OCI-LY7 (cell line): ENCODE measurements around the gene GALNTL6. TPM values are rescaled to one million over a fixed set of nuclear protein-coding genes. Genes with fewer than 3 reads are reported as not detected.

ENCODE experiments used
- BruUV-seq: library from RNA; stranded (reverse); fragments of 400-500 nt; replicated peaks from 2 replicates; lab custom pipeline; 2021; lab: Mats Ljungman, UMichigan
- CTCF ChIA-PET: fragments of 300-600 bp; sonication (Branson Sonifier 250); formaldehyde crosslinking; loops from one replicate; lab custom pipeline; 2022; ENCODE audit warnings: antibody characterized with exemption; ENCODE audit not compliant: unreplicated experiment; lab: Charles Lee
- POLR2A ChIA-PET: fragments of 300-600 bp; sonication (Branson Sonifier 250); formaldehyde crosslinking; loops from one replicate; lab custom pipeline; 2022; ENCODE audit warnings: antibody characterized with exemption; lab: Charles Lee
- DNase-seq: peaks from one replicate; pipeline ENCODE4 v3.0.0-alpha.2; 2015; ENCODE audit warnings: low spot score
- H2AFZ ChIP-seq: fragments of 200-600 bp; sonication (generic), shearing (Covaris generic); 2 replicates; pipeline ENCODE4 v1.6.1; 2014; ENCODE audit warnings: mild to moderate bottlenecking, antibody characterized with exemption, low read length, moderate library complexity
- H3K27ac ChIP-seq: fragments of 200-600 bp; sonication (generic); 2 replicates; pipeline ENCODE4 v1.5.1; 2014; ENCODE audit warnings: mixed run types, low read depth, mild to moderate bottlenecking, moderate library complexity, low read length, inconsistent platforms; ENCODE audit not compliant: poor library complexity, severe bottlenecking
- H3K36me3 ChIP-seq: fragments of 200-600 bp; sonication (generic); 2 replicates; pipeline ENCODE4 v1.6.1; 2014; ENCODE audit warnings: mild to moderate bottlenecking, antibody characterized with exemption, low read length, moderate library complexity, mixed read lengths; ENCODE audit not compliant: insufficient read depth
- H3K4me1 ChIP-seq: fragments of 200-600 bp; sonication (generic); 2 replicates; pipeline ENCODE4 v1.5.1; 2014; ENCODE audit warnings: mild to moderate bottlenecking, low read length; ENCODE audit not compliant: insufficient read depth, poor library complexity, severe bottlenecking
- H3K4me2 ChIP-seq: fragments of 200-600 bp; sonication (generic); 2 replicates; pipeline ENCODE4 v1.6.1; 2014; ENCODE audit warnings: mild to moderate bottlenecking, low read length
- H3K4me3 ChIP-seq: fragments of 200-600 bp; sonication (generic); 2 replicates; pipeline ENCODE4 v1.5.1; 2014; ENCODE audit warnings: mild to moderate bottlenecking, low read depth, low read length; ENCODE audit not compliant: poor library complexity, severe bottlenecking
- H3K79me2 ChIP-seq: fragments of 200-600 bp; sonication (generic); 2 replicates; pipeline ENCODE4 v1.6.1; 2016; ENCODE audit warnings: low read depth, mild to moderate bottlenecking, low read length, moderate library complexity, mixed read lengths; ENCODE audit not compliant: insufficient read depth
- H3K9me2 ChIP-seq: fragments of 200-600 bp; sonication (generic); 2 replicates; pipeline ENCODE4 v1.6.1; 2016; ENCODE audit warnings: mild to moderate bottlenecking, low read length, mixed read lengths; ENCODE audit not compliant: insufficient read depth
- H3K9me3 ChIP-seq: fragments of 200-600 bp; sonication (generic); 2 replicates; pipeline ENCODE4 v1.6.1; 2014; ENCODE audit warnings: mild to moderate bottlenecking, mixed run types, low read length, mixed read lengths
- H4K20me1 ChIP-seq: fragments of 200-600 bp; sonication (generic); 2 replicates; pipeline ENCODE4 v1.6.1; 2014; ENCODE audit warnings: mild to moderate bottlenecking, antibody characterized with exemption, low read length, moderate library complexity, mixed read lengths; ENCODE audit not compliant: insufficient read depth
- CTCF ChIP-seq: fragments of 200-600 bp; sonication (generic); conservative IDR thresholded peaks from 2 replicates; pipeline ENCODE4 v1.5.1; 2014; ENCODE audit warnings: mild to moderate bottlenecking, antibody characterized with exemption, low read length, moderate library complexity, mixed read lengths
- EZH2phosphoT487 ChIP-seq: fragments of 200-600 bp; sonication (generic); IDR thresholded peaks from 2 replicates; pipeline ENCODE4 v1.6.1; 2018; ENCODE audit warnings: low read depth, borderline replicate concordance, mild to moderate bottlenecking, mixed run types, antibody characterized with exemption, low read length, moderate library complexity, mixed read lengths
- intact Hi-C: fragments of 100-400 bp; cut with micrococcal nuclease; formaldehyde crosslinking; loops from one replicate; pipeline ENCODE4 v1.10.0; 2022; ENCODE audit not compliant: unreplicated experiment
- total RNA-seq, 2 experiments: library from RNA; depleted of rRNA in 1 of 2; stranded (reverse); fragments of >200 nt in 1 of 2; shearing (Covaris generic) in 1 of 2; gene quantifications; 2 replicates each; pipeline ENCODE4 v1.2.3, GENCODE V29; 2014 to 2022

Gene GALNTL6
- total RNA-seq, 2 experiments from 2014 or later, result not detected

GRCh38 chr4:172865531-172866127, 1052.4 kb downstream of the GALNTL6 start:
- POLR2A ChIA-PET, result no interaction called here

GRCh38 chr4:172866421-172866820, 1053.2 kb downstream of the GALNTL6 start:
- no peaks in the 10 kb centered on the region for H3K4me1 ChIP-seq
- no peak overlapping the region for H2AFZ ChIP-seq
- H3K27ac ChIP-seq, result no peak overlapping the region
- TF ChIP-seq CTCF (no peak), EZH2phosphoT487 (no peak)
- H3K79me2 ChIP-seq, result no peaks in the 10 kb centered on the region
- no peaks in the 10 kb centered on the region for H4K20me1 ChIP-seq
- no peaks in the 10 kb centered on the region for H3K9me3 ChIP-seq
- intact Hi-C loops, result no loop called here
- POLR2A ChIA-PET, result no interaction called here
- no peak for DNase-seq
- no peaks in the 10 kb centered on the region for H3K36me3 ChIP-seq
- BruUV-seq, result no TSS peak
- no peak overlapping the region for H3K4me2 ChIP-seq
- no peaks in the 10 kb centered on the region for H3K9me2 ChIP-seq
- CTCF ChIA-PET, result no interaction called here
- H3K4me3 ChIP-seq, result no peak overlapping the region

More at GRCh38 chr4:172865531-172866127, 1052.4 kb downstream of the GALNTL6 start:
- no peaks in the 10 kb centered on the region for H4K20me1 ChIP-seq
- H3K27ac ChIP-seq, result no peak overlapping the region
- no peaks in the 10 kb centered on the region for H3K36me3 ChIP-seq
- no peaks in the 10 kb centered on the region for H3K9me2 ChIP-seq
- no peaks in the 10 kb centered on the region for H3K4me1 ChIP-seq
- intact Hi-C loops, result no loop called here
- no peak for DNase-seq
- no peak overlapping the region for H2AFZ ChIP-seq
- no peak overlapping the region for H3K4me3 ChIP-seq
- CTCF ChIA-PET, result no interaction called here
- no peaks in the 10 kb centered on the region for H3K79me2 ChIP-seq
- TF ChIP-seq EZH2phosphoT487 (no peak), CTCF (no peak)
- no peaks in the 10 kb centered on the region for H3K9me3 ChIP-seq
- no TSS peak for BruUV-seq
- no peak overlapping the region for H3K4me2 ChIP-seq

GRCh38 chr4:172867835-172868234, 1054.6 kb downstream of the GALNTL6 start:
- Histone ChIP-seq H2AFZ (no peak overlapping the region), H3K4me3 (no peak overlapping the region), H3K9me3 (no peaks in the 10 kb centered on the region), H3K36me3 (no peaks in the 10 kb centered on the region), H3K79me2 (no peaks in the 10 kb centered on the region), H3K27ac (no peak overlapping the region), H3K4me1 (no peaks in the 10 kb centered on the region), H3K4me2 (no peak overlapping the region), H3K9me2 (no peaks in the 10 kb centered on the region), H4K20me1 (no peaks in the 10 kb centered on the region)
- ChIA-PET CTCF (no interaction called here), POLR2A (no interaction called here)
- TF ChIP-seq EZH2phosphoT487 (no peak), CTCF (no peak)
- no TSS peak for BruUV-seq
- intact Hi-C loops, result no loop called here
- DNase-seq, result no peak
